Measurements from ENCODE around the gene NEURL1B.

The NEURL1B gene

DNA sequence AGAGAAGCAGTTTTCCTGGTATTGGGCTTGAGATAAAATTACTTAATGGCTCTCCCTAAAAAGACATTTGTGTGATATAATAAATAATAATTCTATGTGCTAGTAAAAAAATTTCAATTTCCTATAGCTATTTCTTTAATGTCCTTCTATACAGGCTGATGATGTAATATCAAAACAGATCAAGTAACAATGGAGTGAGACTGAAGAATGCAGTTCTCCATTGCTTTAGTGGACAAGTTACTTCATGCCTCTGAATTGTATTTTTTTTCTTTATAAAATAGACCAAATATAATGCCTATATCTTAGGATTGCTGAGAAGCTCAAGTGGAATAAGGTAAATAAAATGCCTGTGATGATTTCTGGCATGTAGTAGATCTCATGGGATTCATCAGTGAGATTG lies 35.6 kb upstream of the NEURL1B start:
- Histone ChIP-seq H3K4me1 (ENCODE audit: control insufficient read depth, insufficient read depth, low read depth, low read length) (no peaks in the 10 kb centered on the region), H4K91ac (ENCODE audit: low read length) (no peak overlapping the region), H3K27ac (ENCODE audit: low read length, poor library complexity, severe bottlenecking) (no peak overlapping the region), H2BK120ac (ENCODE audit: low read depth, low read length) (no peak overlapping the region), H2AFZ (ENCODE audit: low read depth, low read length) (no peak overlapping the region), H3K9me3 (ENCODE audit: control insufficient read depth, low read length) (peaks cover 18% of the 10 kb centered on the region), H3K9ac (ENCODE audit: low read length) (no peak overlapping the region), H3K14ac (ENCODE audit: low read length in 2 of 2) (no peak overlapping the region), H2BK15ac (ENCODE audit: low read depth, poor library complexity, severe bottlenecking) (no peak overlapping the region), H3K23ac (ENCODE audit: low read length in 2 of 2) (no peak overlapping the region), H3K4ac (ENCODE audit: low read depth in 1 of 2, low read length in 2 of 2) (no peak overlapping the region), H3K4me3 (ENCODE audit: insufficient read depth in 1 of 2, low read depth in 1 of 2, low read length in 2 of 2) (no peak overlapping the region), H2BK5ac (ENCODE audit: low read depth, low read length, poor library complexity, severe bottlenecking) (no peak overlapping the region), H3K79me1 (replicated peaks; ENCODE audit: low read length, poor library complexity, severe bottlenecking) (no peaks in the 10 kb centered on the region), H3K4me2 (ENCODE audit: low read length, poor library complexity, severe bottlenecking) (no peak overlapping the region), H3K36me3 (ENCODE audit: control insufficient read depth in 1 of 2, insufficient read depth in 2 of 2, low read depth in 1 of 2, low read length in 2 of 2) (no peaks in the 10 kb centered on the region), H3K27me3 (ENCODE audit: control insufficient read depth in 1 of 2, insufficient read depth in 1 of 2, low read length in 2 of 2) (peaks cover 43 to 53% of the 10 kb centered on the region in 2 experiments), H4K8ac (ENCODE audit: low read length) (no peak overlapping the region), H3K18ac (ENCODE audit: low read depth in 1 of 2, low read length in 2 of 2) (no peak overlapping the region), H2BK12ac (ENCODE audit: low read length in 2 of 2) (no peak overlapping the region), H2AK5ac (ENCODE audit: low read length, severe bottlenecking) (no peak overlapping the region)
- no peak for DNase-seq

DNA sequence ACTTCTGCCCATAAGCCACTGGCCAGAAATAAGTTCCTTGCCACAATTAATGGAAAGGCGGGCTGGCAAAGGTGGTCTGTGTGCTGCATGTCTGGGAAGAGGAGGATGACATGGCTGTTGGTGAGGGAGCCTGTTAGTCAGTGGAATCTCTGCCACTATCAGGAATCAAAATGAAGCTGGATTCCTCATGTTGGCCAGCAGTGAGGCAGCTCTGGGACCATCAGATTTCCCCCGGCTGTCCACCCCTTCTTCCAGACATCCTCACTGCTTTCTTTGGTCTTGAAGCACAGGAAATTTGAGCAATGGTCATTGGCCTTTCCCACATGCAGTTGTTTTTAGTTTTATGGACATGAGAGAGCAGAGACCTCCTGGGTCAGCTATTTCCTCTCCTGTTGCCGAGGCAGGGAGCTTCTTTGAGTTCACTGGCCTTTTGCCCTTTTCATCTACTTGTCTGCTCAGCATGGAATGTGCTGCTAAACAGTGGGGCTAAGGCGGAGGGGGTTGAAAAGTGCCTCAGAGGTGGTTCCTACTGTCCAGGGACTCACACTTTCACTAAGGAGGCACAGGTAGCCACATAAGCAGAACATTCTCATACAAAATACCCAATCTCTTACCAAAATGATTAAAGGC lies 34.8 kb upstream of the NEURL1B start:
- Histone ChIP-seq H3K79me1 (replicated peaks; ENCODE audit: low read length, poor library complexity, severe bottlenecking) (no peaks in the 10 kb centered on the region), H3K36me3 (ENCODE audit: control insufficient read depth in 1 of 2, insufficient read depth in 2 of 2, low read depth in 1 of 2, low read length in 2 of 2) (no peaks in the 10 kb centered on the region), H3K9ac (ENCODE audit: low read length) (no peak overlapping the region), H2BK12ac (ENCODE audit: low read length in 2 of 2) (no peak overlapping the region), H3K23ac (ENCODE audit: low read length in 2 of 2) (no peak overlapping the region), H3K9me3 (ENCODE audit: control insufficient read depth, low read length) (peaks cover 18% of the 10 kb centered on the region), H3K4me2 (ENCODE audit: low read length, poor library complexity, severe bottlenecking) (no peak overlapping the region), H3K4me3 (ENCODE audit: insufficient read depth in 1 of 2, low read depth in 1 of 2, low read length in 2 of 2) (no peak overlapping the region), H4K8ac (ENCODE audit: low read length) (no peak overlapping the region), H2AK5ac (ENCODE audit: low read length, severe bottlenecking) (no peak overlapping the region), H3K14ac (ENCODE audit: low read length in 2 of 2) (no peak overlapping the region), H2AFZ (ENCODE audit: low read depth, low read length) (no peak overlapping the region), H2BK15ac (ENCODE audit: low read depth, poor library complexity, severe bottlenecking) (no peak overlapping the region), H2BK120ac (ENCODE audit: low read depth, low read length) (no peak overlapping the region), H3K27me3 (ENCODE audit: control insufficient read depth in 1 of 2, insufficient read depth in 1 of 2, low read length in 2 of 2) (peaks cover 49 to 53% of the 10 kb centered on the region in 2 experiments), H3K4me1 (ENCODE audit: control insufficient read depth, insufficient read depth, low read depth, low read length) (no peaks in the 10 kb centered on the region), H3K18ac (ENCODE audit: low read depth in 1 of 2, low read length in 2 of 2) (no peak overlapping the region), H2BK5ac (ENCODE audit: low read depth, low read length, poor library complexity, severe bottlenecking) (no peak overlapping the region), H4K91ac (ENCODE audit: low read length) (no peak overlapping the region), H3K27ac (ENCODE audit: low read length, poor library complexity, severe bottlenecking) (no peak overlapping the region), H3K4ac (ENCODE audit: low read depth in 1 of 2, low read length in 2 of 2) (no peak overlapping the region)
- WGBS: 33% methylated on average over 4 of the region's 4 CpGs
- no peak for DNase-seq

DNA sequence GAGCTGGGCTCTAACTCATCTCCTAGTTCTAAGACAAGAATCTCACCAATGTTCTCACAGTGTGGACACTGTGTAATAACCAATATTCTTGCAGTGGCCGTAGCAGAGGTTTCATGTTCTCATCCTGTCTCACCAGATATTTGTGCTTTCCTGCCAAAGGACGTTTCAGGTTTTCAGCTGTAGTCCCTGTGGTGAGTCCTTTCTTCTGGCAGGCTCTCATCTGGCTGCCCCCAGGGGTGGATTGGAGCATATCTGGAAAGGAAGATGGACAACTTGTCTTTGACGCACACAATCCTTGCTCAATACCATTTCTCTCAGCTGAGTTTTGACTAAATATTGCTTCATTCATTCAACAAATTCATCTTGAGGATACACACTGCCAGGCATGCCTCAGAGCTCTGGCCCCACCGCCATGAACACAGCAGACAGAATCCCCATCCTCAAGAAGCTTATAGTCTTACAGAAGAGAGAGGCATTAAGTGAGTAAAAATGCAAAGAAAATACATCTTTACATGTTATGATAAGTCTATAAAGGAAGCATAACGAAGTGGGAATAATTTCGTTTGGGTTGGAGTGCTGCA lies 33.8 kb upstream of the NEURL1B start:
- H3K9ac ChIP-seq (ENCODE audit: low read length): no peak overlapping the region
- no peaks in the 10 kb centered on the region for H3K4me1 ChIP-seq (ENCODE audit: control insufficient read depth, insufficient read depth, low read depth, low read length)
- no peak overlapping the region for H2BK5ac ChIP-seq (ENCODE audit: low read depth, low read length, poor library complexity, severe bottlenecking)
- H3K18ac ChIP-seq (ENCODE audit: low read depth in 1 of 2, low read length in 2 of 2): no peak overlapping the region
- no peak overlapping the region for H3K4me3 ChIP-seq (ENCODE audit: insufficient read depth in 1 of 2, low read depth in 1 of 2, low read length in 2 of 2)
- H3K23ac ChIP-seq (ENCODE audit: low read length in 2 of 2): no peak overlapping the region
- no peak overlapping the region for H2BK15ac ChIP-seq (ENCODE audit: low read depth, poor library complexity, severe bottlenecking)
- no peaks in the 10 kb centered on the region for H3K79me1 ChIP-seq (replicated peaks; ENCODE audit: low read length, poor library complexity, severe bottlenecking)
- no peak overlapping the region for H3K4me2 ChIP-seq (ENCODE audit: low read length, poor library complexity, severe bottlenecking)
- H3K27me3 ChIP-seq (ENCODE audit: control insufficient read depth in 1 of 2, insufficient read depth in 1 of 2, low read length in 2 of 2): peaks cover 50 to 53% of the 10 kb centered on the region in 2 experiments
- no peaks in the 10 kb centered on the region for H3K36me3 ChIP-seq (ENCODE audit: control insufficient read depth in 1 of 2, insufficient read depth in 2 of 2, low read depth in 1 of 2, low read length in 2 of 2)
- no peak overlapping the region for H4K91ac ChIP-seq (ENCODE audit: low read length)
- H4K8ac ChIP-seq (ENCODE audit: low read length): no peak overlapping the region
- DNase-seq: no peak
- H2BK12ac ChIP-seq (ENCODE audit: low read length in 2 of 2): no peak overlapping the region
- H2AFZ ChIP-seq (ENCODE audit: low read depth, low read length): no peak overlapping the region
- H3K4ac ChIP-seq (ENCODE audit: low read depth in 1 of 2, low read length in 2 of 2): no peak overlapping the region
- peaks cover 18% of the 10 kb centered on the region for H3K9me3 ChIP-seq (ENCODE audit: control insufficient read depth, low read length)
- H3K14ac ChIP-seq (ENCODE audit: low read length in 2 of 2): no peak overlapping the region
- H2AK5ac ChIP-seq (ENCODE audit: low read length, severe bottlenecking): no peak overlapping the region
- H2BK120ac ChIP-seq (ENCODE audit: low read depth, low read length): no peak overlapping the region
- no peak overlapping the region for H3K27ac ChIP-seq (ENCODE audit: low read length, poor library complexity, severe bottlenecking)
- WGBS: 80% methylated on average over 5 of the region's 6 CpGs

DNA sequence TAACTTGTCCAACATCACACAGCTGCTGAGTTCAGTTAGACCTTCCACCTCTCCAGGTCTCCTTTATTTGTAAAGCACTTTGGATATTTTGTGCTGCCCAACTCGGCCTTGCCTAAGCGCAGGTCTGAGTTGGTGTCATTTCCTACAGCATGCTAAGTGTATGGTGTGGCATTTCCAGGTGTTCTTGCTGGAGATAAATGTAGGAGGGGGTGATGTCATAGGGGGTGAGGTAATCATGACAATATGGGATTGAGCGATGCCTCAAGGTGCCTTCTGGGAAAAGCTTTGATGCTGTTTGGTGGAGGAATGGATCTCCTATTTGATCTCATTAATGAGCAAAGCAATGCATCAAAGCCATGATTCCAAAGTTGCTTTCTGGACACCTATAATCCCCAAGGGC lies 32.3 kb upstream of the NEURL1B start:
- Histone ChIP-seq H3K4me2 (ENCODE audit: low read length, poor library complexity, severe bottlenecking) (no peak overlapping the region), H3K18ac (ENCODE audit: low read depth in 1 of 2, low read length in 2 of 2) (no peak overlapping the region), H2AK5ac (ENCODE audit: low read length, severe bottlenecking) (no peak overlapping the region), H3K9ac (ENCODE audit: low read length) (no peak overlapping the region), H3K79me1 (replicated peaks; ENCODE audit: low read length, poor library complexity, severe bottlenecking) (no peaks in the 10 kb centered on the region), H3K14ac (ENCODE audit: low read length in 2 of 2) (no peak overlapping the region), H3K27me3 (ENCODE audit: control insufficient read depth in 1 of 2, insufficient read depth in 1 of 2, low read length in 2 of 2) (peaks cover 42 to 46% of the 10 kb centered on the region in 2 experiments), H3K4ac (ENCODE audit: low read depth in 1 of 2, low read length in 2 of 2) (no peak overlapping the region), H3K4me3 (ENCODE audit: insufficient read depth in 1 of 2, low read depth in 1 of 2, low read length in 2 of 2) (no peak overlapping the region), H2BK5ac (ENCODE audit: low read depth, low read length, poor library complexity, severe bottlenecking) (no peak overlapping the region), H3K23ac (ENCODE audit: low read length in 2 of 2) (no peak overlapping the region), H3K27ac (ENCODE audit: low read length, poor library complexity, severe bottlenecking) (no peak overlapping the region), H3K36me3 (ENCODE audit: control insufficient read depth in 1 of 2, insufficient read depth in 2 of 2, low read depth in 1 of 2, low read length in 2 of 2) (no peaks in the 10 kb centered on the region), H4K8ac (ENCODE audit: low read length) (no peak overlapping the region), H3K4me1 (ENCODE audit: control insufficient read depth, insufficient read depth, low read depth, low read length) (no peaks in the 10 kb centered on the region), H2AFZ (ENCODE audit: low read depth, low read length) (no peak overlapping the region), H3K9me3 (ENCODE audit: control insufficient read depth, low read length) (peaks cover 26% of the 10 kb centered on the region), H2BK12ac (ENCODE audit: low read length in 2 of 2) (no peak overlapping the region), H2BK120ac (ENCODE audit: low read depth, low read length) (no peak overlapping the region), H2BK15ac (ENCODE audit: low read depth, poor library complexity, severe bottlenecking) (no peak overlapping the region), H4K91ac (ENCODE audit: low read length) (no peak overlapping the region)
- WGBS: 96% methylated on average over 2 of the region's 3 CpGs
- DNase-seq: no peak

Measured in mesenchymal stem cell (in vitro differentiated cells and primary cell).